Cardiac muscle cell (in vitro differentiated cells and primary cell): ENCODE measurements around the gene PADI2. TPM values are rescaled to one million over a fixed set of nuclear protein-coding genes. Genes with fewer than 3 reads are reported as not detected.
A peak's percentile ranks its signal among the peaks of the same experiment; 100 is the strongest.

ENCODE experiments used
- DNase-seq, 2 donors: peaks; one replicate each; pipeline versions ENCODE4 v3.0.0 to v3.0.0-alpha.2; 2010 to 2017; ENCODE audit warnings: low read depth in 1 of 2, low spot score in 1 of 2
- H3K27ac ChIP-seq: fragments of 200-600 bp; sonication (generic); 2 replicates; pipeline ENCODE4 v1.5.1; 2016
- H3K27me3 ChIP-seq: fragments of 200-600 bp; sonication (generic); 2 replicates; pipeline ENCODE4 v1.6.0; 2016; ENCODE audit warnings: control low read depth
- H3K36me3 ChIP-seq: fragments of 200-600 bp; sonication (generic); 2 replicates; pipeline ENCODE4 v1.5.1; 2016; ENCODE audit warnings: control low read depth
- H3K4me1 ChIP-seq: fragments of 200-600 bp; sonication (generic); 2 replicates; pipeline ENCODE4 v1.8.1; 2017; ENCODE audit warnings: low read depth, mild to moderate bottlenecking, mixed run types
- H3K4me3 ChIP-seq: fragments of 200-600 bp; sonication (generic); 2 replicates; pipeline ENCODE4 v1.5.1; 2016; ENCODE audit warnings: mild to moderate bottlenecking
- H3K9me3 ChIP-seq: fragments of 200-600 bp; sonication (generic); 2 replicates; pipeline ENCODE4 v1.5.1; 2017; ENCODE audit warnings: low read depth, mild to moderate bottlenecking, control low read depth
- CTCF ChIP-seq: IDR thresholded peaks from 2 replicates; pipeline ENCODE4 v1.5.1; 2012; ENCODE audit warnings: low read depth, mild to moderate bottlenecking, low read length
- polyA plus RNA-seq: library from polyadenylated mRNA; unstranded; fragments of >200 nt; fragmentation: Nextera tagmentation; extraction: Ambion mirVana; gene quantifications from 2 replicates; pipeline ENCODE4 v1.2.1, GENCODE V29; 2016
- total RNA-seq: library from RNA; depleted of rRNA; stranded (reverse); fragments of >200 nt; gene quantifications from 2 replicates; pipeline ENCODE4 v1.2.3, GENCODE V29; 2016

Gene PADI2
- total and polyA plus RNA-seq, 2 experiments from 2014 or later = 0.11 to 0.54 TPM

DNA sequence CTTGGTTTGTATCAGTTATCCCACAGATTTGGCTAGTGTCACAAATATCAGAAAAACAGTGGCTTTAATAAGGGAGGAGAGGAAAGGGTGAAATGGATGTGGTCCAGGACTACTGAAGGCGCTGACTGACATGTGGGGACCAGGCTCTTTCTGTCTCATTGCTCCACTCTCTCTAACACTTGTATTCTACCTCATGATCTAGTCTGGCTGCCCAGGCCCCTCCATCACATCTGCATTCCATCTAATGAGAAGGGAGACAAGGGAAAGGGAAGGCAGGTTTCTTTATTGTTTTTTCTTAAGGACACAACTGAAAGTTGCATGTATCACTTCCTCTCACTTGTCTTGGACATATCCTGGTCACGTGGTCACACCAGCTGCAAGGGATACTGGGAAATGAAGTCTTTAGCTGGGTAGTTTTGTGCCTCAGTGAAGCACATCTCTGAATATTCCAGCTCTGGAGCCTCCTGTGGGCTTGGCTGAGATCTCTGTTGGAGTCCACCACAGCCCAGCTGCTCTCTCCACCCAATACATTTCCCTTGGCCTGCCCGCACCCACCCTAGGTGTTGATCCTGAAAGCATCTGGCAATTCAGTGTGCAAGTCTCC lies 42.0 kb upstream of the PADI2 start:
- Histone ChIP-seq H3K27me3 (no peaks in the 10 kb centered on the region), H3K4me1 (no peaks in the 10 kb centered on the region), H3K4me3 (no peak overlapping the region), H3K36me3 (no peaks in the 10 kb centered on the region), H3K9me3 (no peaks in the 10 kb centered on the region), H3K27ac (no peak overlapping the region)
- no peak for TF ChIP-seq CTCF
- no peak for DNase-seq

GRCh38 chr1:17158961-17159360 lies 39.7 kb upstream of the PADI2 start:
- Histone ChIP-seq H3K27me3 (no peaks in the 10 kb centered on the region), H3K4me3 (no peak overlapping the region), H3K9me3 (no peaks in the 10 kb centered on the region), H3K27ac (no peak overlapping the region), H3K36me3 (no peaks in the 10 kb centered on the region), H3K4me1 (no peaks in the 10 kb centered on the region)
- DNase-seq = no peak
- no peak for TF ChIP-seq CTCF

GRCh38 chr1:17156108-17156507 lies 36.9 kb upstream of the PADI2 start:
- DNase-seq = peak in 1 of 2 donors; percentile 41
- TF ChIP-seq CTCF = no peak
- Histone ChIP-seq H3K4me1 (no peaks in the 10 kb centered on the region), H3K27ac (no peak overlapping the region), H3K4me3 (no peak overlapping the region), H3K27me3 (no peaks in the 10 kb centered on the region), H3K9me3 (no peaks in the 10 kb centered on the region), H3K36me3 (no peaks in the 10 kb centered on the region)

DNA sequence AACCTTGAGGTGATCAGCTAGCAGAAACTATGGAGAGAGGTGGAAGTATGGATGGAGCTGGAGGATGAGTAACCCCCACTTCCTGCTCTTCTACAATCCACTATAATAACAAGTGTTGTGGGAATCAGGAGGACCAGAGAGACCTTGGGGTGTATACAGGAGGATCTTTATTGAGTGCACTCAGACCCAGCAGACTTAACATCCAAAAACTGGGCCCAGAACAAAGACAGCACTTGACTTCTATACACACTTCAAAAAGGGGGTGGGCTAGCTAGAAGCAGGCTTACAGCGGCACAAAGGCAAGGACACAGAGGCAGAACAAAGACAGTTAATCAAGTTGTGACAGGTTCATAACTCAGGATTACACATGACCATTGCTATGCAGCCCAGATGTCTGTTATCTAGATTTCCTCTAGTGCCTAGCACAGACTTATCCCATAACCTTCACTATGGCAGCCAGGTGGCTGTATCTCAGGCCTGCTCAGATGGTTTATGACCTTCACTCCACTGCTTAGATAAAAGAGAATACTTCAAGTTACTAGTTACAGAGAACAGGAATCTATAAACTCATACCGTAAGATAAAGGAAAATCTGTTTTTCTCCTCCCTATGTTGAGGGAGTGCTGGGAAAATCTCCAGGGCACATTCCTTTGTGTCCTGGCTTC lies 36.1 kb upstream of the PADI2 start:
- TF ChIP-seq CTCF = no peak
- no peaks in the 10 kb centered on the region for H3K9me3 ChIP-seq

DNA sequence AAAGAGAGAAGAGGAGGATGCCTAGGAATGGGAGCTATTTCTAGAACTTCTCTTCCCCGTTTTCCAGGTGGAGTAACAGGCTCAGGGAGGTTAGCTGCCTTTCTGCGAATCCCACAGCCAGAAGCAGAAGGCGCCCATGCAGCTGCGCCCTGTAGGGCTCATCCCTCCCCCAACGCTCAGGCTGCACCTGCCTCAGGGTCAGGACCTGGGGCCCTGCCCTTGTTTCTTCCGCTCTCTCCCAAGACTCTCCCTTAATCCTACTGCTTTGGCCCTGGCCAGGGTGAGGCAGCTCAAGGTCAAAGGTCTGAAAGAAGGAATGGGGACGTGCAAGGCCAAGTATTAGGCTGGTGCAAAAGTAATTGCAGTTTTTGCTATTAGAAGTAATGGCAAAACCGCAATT lies 30.5 kb upstream of the PADI2 start:
- H3K4me3 ChIP-seq = no peak overlapping the region
- no peak for DNase-seq
- no peaks in the 10 kb centered on the region for H3K27me3 ChIP-seq
- no peaks in the 10 kb centered on the region for H3K36me3 ChIP-seq
- TF ChIP-seq CTCF = no peak
- H3K9me3 ChIP-seq = no peaks in the 10 kb centered on the region
- H3K4me1 ChIP-seq = no peaks in the 10 kb centered on the region
- H3K27ac ChIP-seq = no peak overlapping the region

More for the DNA sequence above, 36.1 kb upstream of the PADI2 start:
- Histone ChIP-seq H3K27me3 (no peaks in the 10 kb centered on the region), H3K4me1 (no peaks in the 10 kb centered on the region), H3K27ac (no peak overlapping the region), H3K36me3 (no peaks in the 10 kb centered on the region), H3K4me3 (no peak overlapping the region)
- peak in 1 of 2 donors; percentile 21 for DNase-seq
